Breast epithelium (tissue), 3 donors: ENCODE results near the gene ZBTB45.

Experiments
- CTCF ChIP-seq, 3 donors: fragments of 450-650 bp; IDR thresholded peaks; one replicate each; pipeline ENCODE4 v1.5.1; 2016 to 2017; ENCODE audit warnings: antibody characterized with exemption in 3 of 3, mild to moderate bottlenecking in 3 of 3, moderate library complexity in 3 of 3
- POLR2A ChIP-seq: fragments of 450-650 bp; IDR thresholded peaks from one replicate; pipeline ENCODE4 v1.6.1; 2016; ENCODE audit warnings: antibody characterized with exemption, mild to moderate bottlenecking, moderate library complexity

- TF ChIP-seq POLR2A: no peak
- TF ChIP-seq CTCF (IDR thresholded peaks at IDR 0.05): no peak
These were observed 43.1 kb downstream of the ZBTB45 start for GRCh38 chr19:58476498-58477015.
